Body of pancreas (tissue), 4 donors: ENCODE data around the gene EIF4EBP3. TPM values are rescaled to one million over a fixed set of nuclear protein-coding genes. Genes with fewer than 3 reads are reported as not detected.

Experiments
- ATAC-seq: fragments of 150-250 bp; one replicate; pipeline ENCODE4 v1.9.1; 2016
- DNase-seq, 4 donors: peaks; one replicate each; pipeline ENCODE4 v3.0.0-alpha.2; 2019
- H3K27ac ChIP-seq, 4 donors: fragments of 200-600 bp; sonication (generic); 1 replicate in 3 of 4; 2 replicates in 1 of 4; pipeline versions ENCODE4 v1.5.1 to v1.6.1; 2016 to 2019; ENCODE audit warnings: mild to moderate bottlenecking in 1 of 4, mixed read lengths in 1 of 4, moderate library complexity in 1 of 4
- H3K27me3 ChIP-seq, 2 donors: fragments of 200-600 bp; sonication (generic); one replicate each; pipeline ENCODE4 v1.6.0; 2016; ENCODE audit warnings: mild to moderate bottlenecking in 1 of 2
- H3K36me3 ChIP-seq, 2 donors: fragments of 200-600 bp; sonication (generic); replicated peaks in 1 of 2; 2 replicates each; pipeline ENCODE4 v1.5.1; 2016; ENCODE audit warnings: low read depth in 2 of 2; ENCODE audit not compliant: insufficient read depth in 1 of 2
- H3K4me1 ChIP-seq: fragments of 200-600 bp; sonication (generic); one replicate; pipeline ENCODE4 v1.6.0; 2016
- H3K4me3 ChIP-seq, 2 donors: fragments of 200-600 bp; sonication (generic); 1 replicate in 1 of 2; 2 replicates in 1 of 2; pipeline ENCODE4 v1.5.1; 2016 to 2019
- H3K9me3 ChIP-seq, 3 donors: fragments of 200-600 bp; sonication (generic); 1 replicate in 2 of 3; 2 replicates in 1 of 3; pipeline ENCODE4 v1.5.1; 2016
- POLR2A ChIP-seq, 3 donors: fragments of 450-650 bp; IDR thresholded peaks; one replicate each; pipeline ENCODE4 v1.6.1; 2016; ENCODE audit warnings: antibody characterized with exemption in 3 of 3, mild to moderate bottlenecking in 2 of 3
- WGBS, 2 donors: methylation state at CpG; one replicate each; pipeline ENCODE4 v1.1.5; 2017; 5-methylcytosine and 5-hydroxymethylcytosine counted together
- intact Hi-C: fragments of 100-400 bp; cut with DNase I; formaldehyde crosslinking; loops from one replicate; pipeline ENCODE4 v1.15.1; 2023
- total RNA-seq, 2 donors: library from RNA; depleted of rRNA; stranded (reverse); fragments of >200 nt; gene quantifications; one replicate each; pipeline ENCODE4 v1.1.0, GENCODE V29; 2016
- TF ChIP-seq, protein P1 (sequence below), 7 experiments: fragments of 450-650 bp in 4 of 7; fragments of 200-600 bp in 3 of 7; sonication (generic) in 3 of 7; IDR thresholded peaks; one replicate each; pipeline ENCODE4 v1.5.1; 2016 to 2019; ENCODE audit warnings: antibody characterized with exemption in 7 of 7

The EIF4EBP3 gene
- total RNA-seq, 2 donors from 2014 or later: 7.3 TPM; not detected in 1

DNA sequence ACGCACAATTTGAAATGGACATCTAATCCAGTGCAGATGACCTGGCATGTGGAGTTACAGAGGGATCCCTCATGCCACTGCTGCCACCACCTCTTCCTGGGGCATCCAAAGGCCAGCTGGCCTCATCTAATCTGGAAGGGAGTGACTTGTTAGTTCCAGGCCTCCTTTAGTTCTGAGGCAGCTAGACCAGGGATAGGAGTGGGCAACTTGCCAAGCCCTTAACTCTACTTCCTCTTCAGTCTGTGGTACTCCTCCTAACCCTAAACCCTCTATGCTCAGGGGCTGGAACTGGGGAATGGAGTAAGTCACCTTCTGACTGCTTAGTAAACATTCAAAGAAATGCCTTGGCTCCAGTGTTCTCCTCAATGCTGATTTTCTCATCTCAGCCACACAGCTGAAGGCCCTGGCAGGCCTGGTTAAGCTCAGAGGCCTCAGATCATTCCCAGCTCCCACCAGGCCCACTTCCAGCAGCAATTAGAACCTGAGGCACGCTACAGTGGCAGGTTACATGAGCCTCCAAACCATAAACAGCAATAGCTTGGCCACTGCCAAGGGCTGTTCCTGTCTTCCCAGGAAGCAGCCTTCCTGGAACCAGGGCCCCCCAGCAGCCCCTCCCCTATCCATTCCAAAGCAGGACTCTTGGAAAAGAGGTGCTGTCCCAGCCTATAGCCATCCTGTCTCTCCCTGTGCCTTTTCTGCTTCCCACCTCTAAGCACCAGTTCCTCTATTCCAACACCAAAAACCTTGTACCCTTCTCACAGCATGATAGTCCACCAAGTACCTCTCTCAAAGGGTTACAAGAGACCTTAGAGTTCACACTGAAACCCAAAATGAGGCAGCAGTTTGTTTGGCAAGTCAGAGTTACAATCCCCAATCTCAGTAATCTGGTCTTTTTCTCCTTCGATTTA lies 2.0 kb downstream of the EIF4EBP3 start:
- ATAC-seq: no peak
- TF ChIP-seq POLR2A (IDR thresholded peaks at IDR 0.05): no peak
- TF ChIP-seq, protein P1, sequence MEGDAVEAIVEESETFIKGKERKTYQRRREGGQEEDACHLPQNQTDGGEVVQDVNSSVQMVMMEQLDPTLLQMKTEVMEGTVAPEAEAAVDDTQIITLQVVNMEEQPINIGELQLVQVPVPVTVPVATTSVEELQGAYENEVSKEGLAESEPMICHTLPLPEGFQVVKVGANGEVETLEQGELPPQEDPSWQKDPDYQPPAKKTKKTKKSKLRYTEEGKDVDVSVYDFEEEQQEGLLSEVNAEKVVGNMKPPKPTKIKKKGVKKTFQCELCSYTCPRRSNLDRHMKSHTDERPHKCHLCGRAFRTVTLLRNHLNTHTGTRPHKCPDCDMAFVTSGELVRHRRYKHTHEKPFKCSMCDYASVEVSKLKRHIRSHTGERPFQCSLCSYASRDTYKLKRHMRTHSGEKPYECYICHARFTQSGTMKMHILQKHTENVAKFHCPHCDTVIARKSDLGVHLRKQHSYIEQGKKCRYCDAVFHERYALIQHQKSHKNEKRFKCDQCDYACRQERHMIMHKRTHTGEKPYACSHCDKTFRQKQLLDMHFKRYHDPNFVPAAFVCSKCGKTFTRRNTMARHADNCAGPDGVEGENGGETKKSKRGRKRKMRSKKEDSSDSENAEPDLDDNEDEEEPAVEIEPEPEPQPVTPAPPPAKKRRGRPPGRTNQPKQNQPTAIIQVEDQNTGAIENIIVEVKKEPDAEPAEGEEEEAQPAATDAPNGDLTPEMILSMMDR (IDR thresholded peaks at IDR 0.05): no peak
- peak; percentile 56 to 80 (median 62) for DNase-seq
- no peak overlapping the region for H3K4me3 ChIP-seq
- H3K27ac ChIP-seq: peak overlapping the region; percentile 82 to 99 (median 98)
- no peaks in the 10 kb centered on the region for H3K27me3 ChIP-seq
- 72 to 95% methylated on average over 2 to 3 of the region's 3 CpGs for WGBS, 2 donors
- intact Hi-C loops: no loop called here
- H3K4me1 ChIP-seq: peaks cover 43% of the 10 kb centered on the region
- H3K9me3 ChIP-seq: no peaks in the 10 kb centered on the region
- peaks cover 0 to 10% of the 10 kb centered on the region in 2 donors for H3K36me3 ChIP-seq

DNA sequence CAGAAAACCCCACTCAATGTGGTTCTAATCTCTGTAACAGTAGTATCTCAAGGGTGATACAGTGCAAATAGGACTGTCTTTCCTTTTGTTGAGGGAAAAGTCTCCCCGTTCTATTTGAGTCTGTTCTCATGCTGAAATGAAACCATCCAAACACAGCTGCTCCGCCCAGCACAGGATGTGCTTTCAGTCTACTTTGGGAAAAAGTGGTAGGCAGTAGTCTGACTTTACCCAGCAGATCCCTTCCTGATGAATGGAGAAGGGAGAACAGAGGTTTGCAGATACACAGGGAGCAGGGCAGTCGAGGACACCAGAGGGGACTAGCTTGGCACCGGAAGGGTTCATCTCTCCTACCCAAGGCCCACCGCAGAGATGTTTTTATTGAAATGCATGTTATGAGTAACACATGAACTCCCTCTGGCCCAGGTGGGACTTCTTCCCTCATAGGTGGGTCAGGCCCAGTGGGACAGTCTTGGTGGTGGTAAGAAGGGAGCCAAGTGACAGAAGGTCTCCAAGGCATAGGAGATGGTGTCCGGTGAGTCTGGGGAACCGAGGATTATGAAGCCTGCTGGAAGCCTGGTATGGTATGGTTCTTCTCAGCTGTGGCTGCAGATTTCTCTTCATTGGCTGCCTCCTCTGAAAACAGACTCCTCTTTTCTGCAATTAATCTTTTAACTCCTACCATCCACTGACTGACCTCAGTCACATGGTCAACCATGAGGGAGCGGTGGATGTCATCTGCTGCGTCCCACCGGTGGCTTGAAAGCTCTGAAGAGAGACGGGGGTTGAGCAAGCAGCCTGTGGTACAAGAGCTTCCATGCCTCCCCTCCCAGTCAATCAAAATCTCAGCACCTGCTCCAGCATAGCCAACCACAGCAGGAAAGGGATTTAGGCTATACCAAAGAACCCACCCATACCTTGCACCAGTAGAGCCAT lies 3.0 kb downstream of the EIF4EBP3 start:
- TF ChIP-seq, protein P1 (IDR thresholded peaks at IDR 0.05): no peak
- TF ChIP-seq POLR2A (IDR thresholded peaks at IDR 0.05): no peak
- DNase-seq (no peak), ATAC-seq (no peak)
- Histone ChIP-seq H3K4me1 (peaks cover 52% of the 10 kb centered on the region), H3K4me3 (no peak overlapping the region), H3K9me3 (no peaks in the 10 kb centered on the region), H3K27me3 (no peaks in the 10 kb centered on the region), H3K27ac (peak overlapping the region in 3 of 4 donors; percentile 82 to 98 (median 98)), H3K36me3 (peaks cover 0 to 6% of the 10 kb centered on the region in 2 donors)
- WGBS, 2 donors: 85 to 90% methylated on average over 11 of the region's 11 CpGs
- intact Hi-C loops: no loop called here

DNA sequence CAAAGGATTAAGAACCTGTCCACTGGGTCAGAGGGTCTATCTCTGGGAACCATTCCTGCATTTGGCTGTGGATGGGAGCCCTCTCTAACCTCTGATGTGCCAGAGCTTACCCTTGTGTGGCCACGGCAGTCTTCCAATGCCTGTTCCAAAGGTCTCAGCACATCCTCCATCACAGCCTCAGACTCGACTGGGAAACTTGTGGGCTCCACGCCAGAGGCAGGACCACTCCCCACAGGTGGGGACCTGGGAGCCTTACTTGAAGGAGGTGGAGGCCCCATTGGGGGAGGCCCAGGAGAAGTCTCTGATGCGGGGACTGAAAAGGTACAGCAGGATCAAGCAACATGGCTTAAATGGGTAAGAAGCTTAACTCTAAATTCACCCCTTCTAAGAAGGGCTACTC lies 4.4 kb downstream of the EIF4EBP3 start:
- Histone ChIP-seq H3K27me3 (no peaks in the 10 kb centered on the region), H3K4me3 (no peak overlapping the region), H3K36me3 (peaks cover 0 to 6% of the 10 kb centered on the region in 2 donors), H3K27ac (no peak overlapping the region), H3K9me3 (no peaks in the 10 kb centered on the region), H3K4me1 (peaks cover 52% of the 10 kb centered on the region)
- 86 to 96% methylated on average over 3 to 4 of the region's 4 CpGs for WGBS, 2 donors
- no peak for DNase-seq
- no peak for ATAC-seq
- intact Hi-C loops: no loop called here
- TF ChIP-seq, protein P1 (IDR thresholded peaks at IDR 0.05): no peak
- TF ChIP-seq POLR2A (IDR thresholded peaks at IDR 0.05): no peak

DNA sequence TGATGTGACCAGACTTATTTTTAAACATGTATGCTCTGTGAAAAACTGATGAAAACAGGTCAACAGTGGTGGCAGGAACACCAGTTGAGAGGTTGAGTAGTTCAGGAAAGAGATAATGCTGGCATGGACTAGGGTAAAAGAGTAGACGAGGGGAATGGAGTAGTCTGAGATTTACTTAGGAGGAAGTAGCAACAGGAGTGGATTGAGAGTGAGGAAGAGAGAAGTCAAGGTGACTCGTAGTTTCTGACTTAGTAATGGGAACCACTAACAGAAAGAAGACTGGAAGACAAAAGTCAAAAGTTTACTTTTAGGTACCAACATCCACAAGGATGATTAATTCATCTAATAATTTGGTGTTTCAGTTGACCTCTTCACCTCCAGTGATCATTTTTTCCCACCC lies 6.2 kb downstream of the EIF4EBP3 start:
- no peaks in the 10 kb centered on the region for H3K9me3 ChIP-seq
- no peak overlapping the region for H3K4me3 ChIP-seq
- H3K4me1 ChIP-seq: peaks cover 41% of the 10 kb centered on the region
- DNase-seq (no peak), ATAC-seq (no peak)
- WGBS, 2 donors: 64 to 72% methylated on average over 2 of the region's 2 CpGs
- no peak overlapping the region for H3K27ac ChIP-seq
- intact Hi-C loops: no loop called here
- peaks cover 0 to 6% of the 10 kb centered on the region in 2 donors for H3K36me3 ChIP-seq
- H3K27me3 ChIP-seq: no peaks in the 10 kb centered on the region
- TF ChIP-seq POLR2A (IDR thresholded peaks at IDR 0.05): no peak
- TF ChIP-seq, protein P1 (IDR thresholded peaks at IDR 0.05): no peak
